K562 (cell line): Measurements from ENCODE around the gene CLSTN2. TPM values are rescaled to one million over a fixed set of nuclear protein-coding genes. Genes with fewer than 3 reads are reported as not detected.

ENCODE experiments used
- ATAC-seq: fragments of 200-7000 bp; cut with Tn5 transposase; 3 replicates; pipeline ENCODE4 v1.9.1; 2020; ENCODE audit warnings: moderate library complexity
- BruUV-seq: library from RNA; stranded (reverse); fragments of 400-500 nt; replicated peaks from 2 replicates; lab custom pipeline; 2021; lab: Mats Ljungman, UMichigan
- CTCF ChIA-PET: fragments of 300-600 bp; formaldehyde crosslinking; extraction: SDS; loops from one replicate; lab custom pipeline; 2021; ENCODE audit warnings: low intra/inter-chr PET ratio; lab: Yijun Ruan, JAX
- POLR2A ChIA-PET: fragments of 300-600, 350-650 bp; sonication (Branson Sonifier 250); formaldehyde crosslinking; extraction: SDS; loops from one replicate; lab custom pipeline; 2021; ENCODE audit warnings: antibody characterized with exemption, inconsistent platforms; lab: Yijun Ruan, JAX
- DNase-seq, 4 experiments: peaks; one replicate each; pipeline versions ENCODE4 v3.0.0 to v3.0.0-alpha.2; 2011 to 2018; ENCODE audit warnings: low spot score in 3 of 4, mixed read lengths in 3 of 4; ENCODE audit errors: extremely low read depth in 1 of 4
- FAIRE-seq: peaks from 2 replicates; lab custom pipeline; 2011; peaks lifted over from hg19 to GRCh38; lab: Jason Lieb, UNC
- H2AFZ ChIP-seq: 2 replicates; pipeline ENCODE4 v1.6.0; 2011; ENCODE audit warnings: low read depth, low read length, control low read depth, inconsistent platforms
- H3K27ac ChIP-seq: fragments of 200-600 bp; 3 replicates; pipeline ENCODE4 v1.8.0; 2011; ENCODE audit warnings: low read depth, mild to moderate bottlenecking, control low read depth, inconsistent platforms, low read length, moderate library complexity, mixed read lengths; ENCODE audit errors: extremely low read depth
- H3K27me3 ChIP-seq, 2 experiments: fragments of 300-600 bp in 1 of 2; 2 replicates in 1 of 2; 3 replicates in 1 of 2; pipeline versions ENCODE4 v1.6.0 to v1.8.0; 2011; ENCODE audit warnings: inconsistent platforms in 2 of 2, low read length in 2 of 2, mild to moderate bottlenecking in 1 of 2, mixed read lengths in 1 of 2, moderate library complexity in 1 of 2; ENCODE audit not compliant: control insufficient read depth in 2 of 2, insufficient read depth in 2 of 2
- H3K36me3 ChIP-seq: fragments of 300-600 bp; 3 replicates; pipeline ENCODE4 v1.8.0; 2011; ENCODE audit warnings: mild to moderate bottlenecking, low read length, inconsistent platforms; ENCODE audit not compliant: control insufficient read depth, insufficient read depth
- H3K4me1 ChIP-seq, 2 experiments: fragments of 200-600 bp in 1 of 2; replicated peaks in 1 of 2; 2 replicates in 1 of 2; 3 replicates in 1 of 2; pipeline versions ENCODE4 v1.5.1 to v1.8.0; 2011; ENCODE audit warnings: inconsistent platforms in 2 of 2, low read length in 2 of 2, mild to moderate bottlenecking in 1 of 2, mixed read lengths in 1 of 2, moderate library complexity in 1 of 2; ENCODE audit not compliant: control insufficient read depth in 2 of 2, insufficient read depth in 2 of 2
- H3K4me2 ChIP-seq: 2 replicates; pipeline ENCODE4 v1.6.1; 2011; ENCODE audit warnings: low read length, control low read depth, inconsistent platforms, mixed read lengths; ENCODE audit not compliant: insufficient read depth
- H3K4me3 ChIP-seq: fragments of 200-600 bp; sonication (generic), shearing (Covaris generic); 2 replicates; pipeline ENCODE4 v1.5.1; 2016; ENCODE audit warnings: control low read depth, inconsistent platforms
- H3K79me2 ChIP-seq: fragments of 200-600 bp; 3 replicates; pipeline ENCODE4 v1.8.0; 2011; ENCODE audit warnings: low read length, inconsistent platforms; ENCODE audit not compliant: control insufficient read depth, insufficient read depth
- H3K9ac ChIP-seq, 2 experiments: 2 replicates each; pipeline versions ENCODE4 v1.6.0 to v1.6.1; 2011; ENCODE audit warnings: low read depth in 2 of 2, low read length in 2 of 2, control low read depth in 1 of 2, inconsistent platforms in 1 of 2, mild to moderate bottlenecking in 1 of 2, mixed read lengths in 1 of 2; ENCODE audit not compliant: insufficient read depth in 1 of 2
- H3K9me1 ChIP-seq: one replicate; pipeline ENCODE4 v1.6.0; 2011; ENCODE audit warnings: inconsistent platforms, mild to moderate bottlenecking, low read length, moderate library complexity; ENCODE audit not compliant: control insufficient read depth, insufficient read depth
- H3K9me3 ChIP-seq: replicated peaks from 2 replicates; pipeline ENCODE4 v1.5.1; 2011; ENCODE audit warnings: low read depth, low read length, inconsistent platforms; ENCODE audit not compliant: control insufficient read depth, insufficient read depth
- H4K20me1 ChIP-seq: replicated peaks from 2 replicates; pipeline ENCODE4 v1.6.1; 2011; ENCODE audit warnings: low read length, inconsistent platforms, mixed read lengths; ENCODE audit not compliant: control insufficient read depth, insufficient read depth
- CCAR2 ChIP-seq: fragments of 200-400 bp; formaldehyde crosslinking; IDR thresholded peaks from 2 replicates; pipeline ENCODE4 v1.6.1; 2017; ENCODE audit warnings: mild to moderate bottlenecking, low read depth, low read length
- ELF4 ChIP-seq: fragments of 450-650 bp; formaldehyde crosslinking; IDR thresholded peaks from 2 replicates; pipeline ENCODE4 v1.4.0; 2022; ENCODE audit warnings: missing genetic modification characterization
- ESRRA ChIP-seq: fragments of 450-650 bp; IDR thresholded peaks from 2 replicates; pipeline ENCODE4 v1.6.1; 2014; ENCODE audit warnings: low read depth, mild to moderate bottlenecking, moderate library complexity, borderline replicate concordance
- FOXO4 ChIP-seq: fragments of 450-650 bp; formaldehyde crosslinking; IDR thresholded peaks from 2 replicates; pipeline ENCODE4 v1.4.0; 2020; ENCODE audit warnings: mild to moderate bottlenecking, moderate library complexity
- LCOR ChIP-seq: sonication (generic); formaldehyde crosslinking; IDR thresholded peaks from 2 replicates; pipeline ENCODE4 v1.8.0; 2022; ENCODE audit warnings: mild to moderate bottlenecking, missing genetic modification reagents
- NR2C1 ChIP-seq, 2 experiments: fragments of 450-650 bp; IDR thresholded peaks; 2 replicates each; pipeline ENCODE4 v1.6.1; 2017; ENCODE audit warnings: mild to moderate bottlenecking in 2 of 2, antibody characterized with exemption in 1 of 2, inconsistent platforms in 1 of 2, missing compliant biosample characterization in 1 of 2, missing genetic modification characterization in 1 of 2
- PBX2 ChIP-seq, 2 experiments: IDR thresholded peaks in 1 of 2; conservative IDR thresholded peaks in 1 of 2; 2 replicates each; pipeline ENCODE4 v1.6.1; 2016; ENCODE audit warnings: low read depth in 2 of 2, mild to moderate bottlenecking in 1 of 2, missing compliant biosample characterization in 1 of 2, missing genetic modification characterization in 1 of 2, moderate library complexity in 1 of 2
- PHF21A ChIP-seq: fragments of 450-650 bp; IDR thresholded peaks from 2 replicates; pipeline ENCODE4 v1.6.1; 2017; ENCODE audit warnings: low read depth, borderline replicate concordance
- PPARD ChIP-seq: fragments of 250-450 bp; sonication (Bioruptor Pico); IDR thresholded peaks from 2 replicates; pipeline ENCODE4 v1.8.0; 2022; ENCODE audit warnings: inconsistent platforms, mild to moderate bottlenecking, moderate library complexity
- SAFB ChIP-seq: fragments of 200-400 bp; formaldehyde crosslinking; IDR thresholded peaks from 2 replicates; pipeline ENCODE4 v1.6.1; 2017; ENCODE audit warnings: low read depth, low read length, borderline replicate concordance
- SNRNP70 ChIP-seq: fragments of 200-400 bp; formaldehyde crosslinking; optimal IDR thresholded peaks from 2 replicates; pipeline ENCODE3; 2017; ENCODE audit warnings: low read depth, low read length
- ZBTB34 ChIP-seq: fragments of 250-450 bp; sonication (Bioruptor Pico); IDR thresholded peaks from 2 replicates; pipeline ENCODE4 v1.8.0; 2021; ENCODE audit warnings: mild to moderate bottlenecking, moderate library complexity
- ZFP36 ChIP-seq: fragments of 150-350 bp; IDR thresholded peaks from 2 replicates; pipeline ENCODE4 v1.6.1; 2018; ENCODE audit warnings: low read length, low read depth; ENCODE audit not compliant: partially characterized antibody
- ZNF431 ChIP-seq: sonication (generic); formaldehyde crosslinking; IDR thresholded peaks from 2 replicates; pipeline ENCODE4 v1.8.0; 2022; ENCODE audit warnings: mild to moderate bottlenecking, missing genetic modification reagents
- ZNF644 ChIP-seq: fragments of 200-800 bp; sonication (Bioruptor generic); IDR thresholded peaks from 2 replicates; pipeline ENCODE4 v1.6.1; 2016; ENCODE audit warnings: low read depth, missing genetic modification characterization, missing compliant biosample characterization
- WGBS: fragments of 100-300 bp; shearing (Covaris generic); methylation state at CpG from one replicate; pipeline ENCODE4 v1.1.6; 2016; ENCODE audit warnings: low coverage, mixed read lengths; ENCODE audit not compliant: insufficient coverage; ENCODE audit errors: missing lambda C conversion rate; 5-methylcytosine and 5-hydroxymethylcytosine counted together
- in situ Hi-C: fragments of 300-500 bp; cut with MboI; formaldehyde crosslinking; loops from 4 replicates; pipeline ENCODE4 v1.15.0; 2018; ENCODE audit warnings: inconsistent platforms, mixed read lengths
- intact Hi-C: fragments of 100-400 bp; cut with micrococcal nuclease; formaldehyde crosslinking; loops from 2 replicates; pipeline ENCODE4 v1.14.2; 2022
- polyA plus RNA-seq, 8 experiments: library from polyadenylated mRNA; depleted of rRNA in 4 of 8; stranded (reverse) in 5 of 8; unstranded in 3 of 8; fragments of >200 nt; fragmentation: Nextera tagmentation in 2 of 8; fragmentation: Illumina TruSeq in 1 of 8; extraction: Ambion mirVana in 2 of 8; extraction: Trizol in 1 of 8; gene quantifications; 2 replicates each; pipeline versions ENCODE4 v1.2.1 to v1.2.3, GENCODE V29; 2011 to 2014; ENCODE audit warnings: inconsistent platforms in 1 of 8, missing spikeins in 1 of 8
- total RNA-seq, 7 experiments: library from RNA; depleted of rRNA in 6 of 7; stranded (reverse); fragments of >200 nt in 6 of 7; fragmentation: Illumina TruSeq in 2 of 7; extraction: Trizol in 2 of 7; gene quantifications; 2 replicates each; pipeline versions ENCODE4 v1.2.1 to v1.2.3, GENCODE V29; 2011 to 2021; ENCODE audit warnings: low replicate concordance in 1 of 7

CLSTN2 gene
- total and polyA plus RNA-seq, 9 of the 15 experiments (the other 6 are each of a cell fraction or from before 2014, with no cell fraction given), result 0.02 to 0.04 (median 0.04) TPM; not detected in 6

GRCh38 chr3:140416666-140417065 lies 481.7 kb downstream of the CLSTN2 start (continued):
- TF ChIP-seq ZNF644 (tag), result no peak

- H2AFZ ChIP-seq, result no peak overlapping the region
- H3K79me2 ChIP-seq, result no peaks in the 10 kb centered on the region
- CTCF ChIA-PET, result no interaction called here
- POLR2A ChIA-PET, result no interaction called here
- H3K4me2 ChIP-seq, result no peak overlapping the region
- no peak overlapping the region for H3K9ac ChIP-seq
- 0% methylated on average over 9 of the region's 9 CpGs for WGBS
- no TSS peak for BruUV-seq
- in situ Hi-C loops, result no loop called here
- H4K20me1 ChIP-seq, result peaks cover 5% of the 10 kb centered on the region; the same call in 1 of the 2 replicates
- FAIRE-seq (no peak), DNase-seq (no peak), ATAC-seq (no peak)
- no peaks in the 10 kb centered on the region for H3K9me1 ChIP-seq
- H3K27ac ChIP-seq, result no peak overlapping the region
- H3K4me3 ChIP-seq, result no peak overlapping the region
- H3K36me3 ChIP-seq, result no peaks in the 10 kb centered on the region
- H3K4me1 ChIP-seq, result no peaks in the 10 kb centered on the region
- intact Hi-C loops, result no loop called here
- H3K27me3 ChIP-seq, result peaks cover 5 to 7% of the 10 kb centered on the region in 2 experiments; a peak in 2 of 5 replicates
- no peaks in the 10 kb centered on the region for H3K9me3 ChIP-seq
- TF ChIP-seq NR2C1 (IDR thresholded peaks at IDR 0.05) (no peak), NR2C1 (tag; IDR thresholded peaks at IDR 0.05) (no peak), PBX2 (CRISPR knock-in tag; IDR thresholded peaks at IDR 0.05; ENCODE audit: low read depth) (no peak), PBX2 (tag; conservative IDR thresholded peaks at IDR 0.05; ENCODE audit: low read depth) (no peak), SNRNP70 (no peak), ZNF431 (CRISPR knock-in tag) (no peak), ZFP36 (no peak), ZBTB34 (CRISPR knock-in tag) (no peak), SAFB (no peak), ESRRA (no peak), LCOR (CRISPR knock-in tag) (no peak), PPARD (CRISPR knock-in tag) (no peak), CCAR2 (no peak), PHF21A (no peak), FOXO4 (CRISPR knock-in tag) (no peak), ELF4 (CRISPR knock-in tag) (no peak)
Observed at GRCh38 chr3:140420621-140421357, 485.8 kb downstream of the CLSTN2 start.
